Stimulated activated CD8-positive, alpha-beta memory T cell treated with anti-CD3 and anti-CD28 coated beads, Interleukin-7, amount 100 ng/mL, for 1 hour (primary cell): Measurements from ENCODE around the gene E2F4.
A peak's percentile ranks its signal among the peaks of the same experiment; 100 is the strongest.

ENCODE experiments used
- DNase-seq, 2 donors: peaks; one replicate each; pipeline ENCODE4 v3.0.0-alpha.2; 2020; ENCODE audit warnings: low read depth in 2 of 2

The E2F4 gene

GRCh38 chr16:67157892-67158635 is 33.9 kb upstream of the E2F4 start:
- no peak for DNase-seq

- DNase-seq: peak; percentile 37 to 68
Observed at GRCh38 chr16:67158637-67159600, 33.0 kb upstream of the E2F4 start.

GRCh38 chr16:67161595-67162058 is 30.3 kb upstream of the E2F4 start:
- DNase-seq: no peak

GRCh38 chr16:67162506-67163163 is 29.3 kb upstream of the E2F4 start:
- DNase-seq: no peak

GRCh38 chr16:67163164-67163998 is 28.6 kb upstream of the E2F4 start:
- no peak for DNase-seq

- DNase-seq: no peak
Observed at GRCh38 chr16:67163999-67164558, 27.9 kb upstream of the E2F4 start.

GRCh38 chr16:67164599-67165061 is 27.3 kb upstream of the E2F4 start, which contains the start of gene HSF4:
TSS of gene HSF4 (plus strand) at chr16:67164745. CDS start at chr16:67164812, 67 bp downstream.
- DNase-seq: no peak

GRCh38 chr16:67165121-67166078 is 26.6 kb upstream of the E2F4 start:
- DNase-seq: no peak

GRCh38 chr16:67166110-67166547 is 25.8 kb upstream of the E2F4 start:
- no peak for DNase-seq

GRCh38 chr16:67166598-67167168 is 25.3 kb upstream of the E2F4 start:
- DNase-seq: no peak

GRCh38 chr16:67167588-67167987 is 24.4 kb upstream of the E2F4 start:
- DNase-seq: no peak

- DNase-seq: no peak
Observed at GRCh38 chr16:67169011-67169451, 22.9 kb upstream of the E2F4 start.

- no peak for DNase-seq
Observed at GRCh38 chr16:67169642-67170167, 22.2 kb upstream of the E2F4 start.

- no peak for DNase-seq
Observed at GRCh38 chr16:67170168-67170948, 21.6 kb upstream of the E2F4 start, which contains the start of gene NOL3. TSS of gene NOL3 (plus strand) at chr16:67170538.

GRCh38 chr16:67170949-67171649 is 20.9 kb upstream of the E2F4 start:
- DNase-seq: no peak

- DNase-seq: no peak
Observed at GRCh38 chr16:67173323-67173722, 18.6 kb upstream of the E2F4 start.
